ENCODE measurements around the gene ARHGEF7.
A peak's percentile ranks its signal among the peaks of the same experiment; 100 is the strongest.

Gene ARHGEF7

DNA sequence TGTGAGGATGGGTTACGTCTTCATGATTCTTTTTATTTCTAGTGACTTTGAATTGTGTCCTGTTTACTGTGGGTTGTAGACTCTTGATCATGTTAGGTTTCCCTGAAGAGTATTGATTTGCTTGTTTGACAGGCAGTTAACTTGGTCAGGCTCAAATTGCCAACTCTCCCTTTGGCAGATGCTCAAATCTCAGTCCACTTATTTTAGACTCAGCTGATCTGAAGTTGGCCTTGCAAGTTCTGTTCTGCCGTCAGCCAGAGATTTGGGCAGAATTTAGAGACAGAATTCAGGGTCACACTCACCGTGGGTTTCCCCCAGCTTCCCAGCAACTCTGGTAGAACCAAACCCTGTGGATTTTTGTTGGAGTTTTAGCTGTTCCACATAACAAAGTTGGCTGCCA lies 133.7 kb downstream of the ARHGEF7 start:
- Histone ChIP-seq H3K27ac (no peak overlapping the region), H3K4me3 (no peak overlapping the region)
- no peak for TF ChIP-seq CTCF (IDR thresholded peaks at IDR 0.05)
- no peak for DNase-seq (ENCODE audit: low spot score)

- no peak for DNase-seq (ENCODE audit: low spot score)
- Histone ChIP-seq H3K4me3 (no peak overlapping the region), H3K27ac (no peak overlapping the region)
- no peak for TF ChIP-seq CTCF (IDR thresholded peaks at IDR 0.05)
Measured at GRCh38 chr13:111249637-111250360, 134.7 kb downstream of the ARHGEF7 start.

DNA sequence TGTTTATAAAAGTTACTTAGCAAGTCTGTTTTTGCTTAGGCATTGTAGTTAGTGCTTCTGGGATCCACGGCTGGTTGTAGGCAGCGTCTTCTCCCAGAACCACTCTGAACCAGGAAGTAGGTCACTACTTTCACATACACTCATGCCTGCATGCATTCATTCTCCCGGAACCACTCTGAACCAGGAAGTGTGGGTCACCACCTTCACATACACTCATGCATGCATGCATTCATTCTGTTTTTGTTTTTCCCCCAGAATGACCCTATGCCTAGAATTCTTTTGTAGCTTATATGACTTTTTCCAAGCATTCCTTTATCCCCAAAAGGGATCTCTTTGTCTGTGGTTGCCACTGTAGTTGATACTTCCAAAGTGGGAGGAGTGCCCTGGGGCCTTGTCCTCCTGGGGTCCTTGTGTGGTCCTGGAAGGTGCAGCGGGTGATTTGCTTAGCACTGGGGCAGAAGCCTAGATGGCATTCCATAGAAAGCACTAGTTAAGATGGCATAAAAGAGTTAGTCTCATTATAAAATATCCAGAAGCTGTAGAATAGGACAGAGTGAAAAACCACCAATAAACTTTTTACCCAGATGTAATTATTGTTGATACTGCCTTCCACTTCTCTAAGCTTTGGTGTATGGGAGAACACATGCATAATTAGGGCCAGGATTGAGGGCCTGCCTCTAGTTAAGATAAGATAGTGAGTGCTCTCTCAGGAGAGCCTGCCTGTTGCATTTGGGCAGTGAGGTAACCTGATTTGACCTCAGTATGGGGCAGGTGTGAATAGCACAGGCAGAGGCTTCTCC lies 136.7 kb downstream of the ARHGEF7 start:
- peak overlapping the region in 1 of 2 donors; percentile 22 for H3K27ac ChIP-seq
- no peak overlapping the region for H3K4me3 ChIP-seq
- peak; percentile 16 for DNase-seq (ENCODE audit: low spot score)
- TF ChIP-seq CTCF (IDR thresholded peaks at IDR 0.05): no peak

- Histone ChIP-seq H3K27ac (peak overlapping the region; percentile 22 to 54), H3K4me3 (no peak overlapping the region)
- peak; percentile 29 for DNase-seq (ENCODE audit: low spot score)
- TF ChIP-seq CTCF (IDR thresholded peaks at IDR 0.05): no peak
Measured at GRCh38 chr13:111252446-111253364, 137.6 kb downstream of the ARHGEF7 start.

- TF ChIP-seq CTCF (IDR thresholded peaks at IDR 0.05): no peak
- H3K27ac ChIP-seq: peak overlapping the region; percentile 54 to 62
- peak; percentile 52 for DNase-seq (ENCODE audit: low spot score)
- no peak overlapping the region for H3K4me3 ChIP-seq
Measured at GRCh38 chr13:111253365-111253872, 138.3 kb downstream of the ARHGEF7 start.

DNA sequence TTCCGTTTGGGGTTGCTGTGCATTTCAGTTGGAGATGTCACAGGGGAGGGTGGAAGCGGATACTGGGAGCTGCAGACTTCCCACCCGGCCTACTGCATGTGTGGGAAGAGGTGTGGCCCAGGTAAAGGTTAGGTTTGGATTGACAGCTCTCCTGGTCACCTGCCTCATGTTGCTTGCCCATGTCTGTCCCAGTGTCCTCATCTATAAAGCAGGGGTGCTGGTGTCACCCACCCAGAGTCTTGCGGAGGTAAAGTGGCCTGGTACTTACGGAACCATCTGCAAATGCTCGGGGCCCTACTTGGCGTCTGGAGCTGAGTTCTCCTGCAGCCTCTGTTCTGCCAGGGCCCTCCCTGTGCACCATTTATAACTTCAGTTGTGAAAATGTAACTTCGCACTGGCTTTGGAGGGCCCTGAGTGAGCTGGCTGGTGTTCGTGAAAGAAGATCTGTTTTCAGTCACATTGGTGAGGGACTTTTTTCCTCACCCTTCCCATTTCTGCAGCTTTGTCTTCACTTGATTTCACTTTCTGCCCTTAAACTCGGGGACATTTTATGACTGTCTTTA lies 140.2 kb downstream of the ARHGEF7 start:
- no peak for TF ChIP-seq CTCF (IDR thresholded peaks at IDR 0.05)
- Histone ChIP-seq H3K27ac (no peak overlapping the region), H3K4me3 (no peak overlapping the region)
- DNase-seq (ENCODE audit: low spot score): peak; percentile 40
